NCI-H1105 treated with DMSO at 0.1 percent for 48 hours (cell line): ENCODE measurements around the gene FOXR2.

Experiments used
- DNase-seq: peaks from one replicate; lab custom pipeline; 2025; lab: John Stamatoyannopoulos, UW

Gene FOXR2, protein sequence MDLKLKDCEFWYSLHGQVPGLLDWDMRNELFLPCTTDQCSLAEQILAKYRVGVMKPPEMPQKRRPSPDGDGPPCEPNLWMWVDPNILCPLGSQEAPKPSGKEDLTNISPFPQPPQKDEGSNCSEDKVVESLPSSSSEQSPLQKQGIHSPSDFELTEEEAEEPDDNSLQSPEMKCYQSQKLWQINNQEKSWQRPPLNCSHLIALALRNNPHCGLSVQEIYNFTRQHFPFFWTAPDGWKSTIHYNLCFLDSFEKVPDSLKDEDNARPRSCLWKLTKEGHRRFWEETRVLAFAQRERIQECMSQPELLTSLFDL

DNA sequence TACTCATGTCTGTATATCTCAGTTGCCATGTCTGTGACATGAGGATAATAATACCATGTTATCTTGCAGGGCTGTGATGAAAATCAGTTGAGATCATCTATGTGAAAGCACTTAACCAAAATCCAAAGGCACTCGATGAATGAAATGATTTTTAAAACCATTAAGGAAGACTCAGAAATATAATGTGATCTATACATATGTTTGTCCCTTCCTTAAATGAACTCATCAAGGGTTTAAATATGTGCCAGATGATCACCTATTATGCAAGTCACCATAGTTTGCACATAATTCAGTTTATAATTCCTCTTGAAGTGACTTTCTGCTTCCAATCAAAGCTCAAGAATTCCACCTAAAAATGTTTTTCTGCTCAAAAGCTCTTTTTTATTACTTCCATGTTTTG lies at the start of gene FOXR2:
Gene FOXR2 (plus strand): TSS at position 301 of the 400 bp plus-strand sequence. CDS start 312 bp downstream, outside the sequence.
- no peak for DNase-seq

DNA sequence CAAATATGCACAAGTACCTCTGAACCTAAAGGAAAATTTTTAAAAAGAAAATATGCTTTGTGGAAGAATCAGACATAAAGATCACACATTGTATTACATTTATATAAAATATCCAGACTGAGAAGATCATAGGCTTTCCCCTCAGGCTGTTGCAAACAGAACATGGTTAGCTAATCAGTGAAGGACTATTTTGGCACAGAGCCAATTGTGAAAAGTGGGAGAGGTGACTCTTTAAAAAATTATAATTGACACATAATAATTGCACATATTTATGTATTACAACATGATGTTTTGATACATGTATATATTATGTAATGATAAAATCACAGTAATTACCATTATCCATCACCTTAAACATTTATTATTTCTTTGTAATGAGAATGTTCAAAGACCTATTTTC lies 44.1 kb upstream of the FOXR2 start:
- no peak for DNase-seq

DNA sequence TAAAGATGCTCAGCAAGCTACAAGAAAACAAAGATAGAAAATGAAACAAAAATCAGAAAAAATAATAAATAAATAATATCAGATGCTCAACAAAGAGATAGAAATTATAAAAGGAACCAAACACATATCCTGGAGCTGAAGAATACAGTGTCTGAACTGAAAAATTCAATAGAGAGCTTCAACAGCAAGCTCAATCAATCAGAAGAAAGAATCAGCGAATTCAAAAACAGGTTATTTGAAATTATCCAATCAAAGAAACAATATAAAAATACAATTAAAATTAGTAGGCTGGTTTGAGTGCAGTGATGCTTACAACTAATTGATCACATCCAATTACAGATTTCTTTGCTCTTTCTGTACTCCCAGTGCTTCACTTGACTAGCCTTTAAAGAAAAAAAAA lies 40.8 kb upstream of the FOXR2 start:
- DNase-seq: no peak

DNA sequence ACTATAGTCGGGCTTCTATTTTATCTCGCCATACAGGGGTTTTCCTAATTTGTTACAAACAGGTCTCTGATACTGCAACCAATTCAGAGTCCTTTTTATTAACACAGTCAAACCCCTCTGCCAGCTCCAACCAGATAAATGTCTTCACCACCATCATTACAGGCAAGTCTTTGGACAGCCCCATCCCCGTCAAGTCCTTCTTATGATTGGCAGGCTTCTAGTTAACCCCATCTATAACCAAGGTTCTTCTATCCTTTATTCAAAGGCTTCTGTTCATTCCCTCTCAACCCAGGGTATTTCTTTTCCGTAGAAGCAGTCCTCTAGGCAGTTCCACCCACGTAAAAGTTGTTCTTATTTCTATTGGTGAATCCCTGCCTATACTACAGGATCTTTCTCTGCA lies 29.9 kb upstream of the FOXR2 start:
- DNase-seq: no peak

DNA sequence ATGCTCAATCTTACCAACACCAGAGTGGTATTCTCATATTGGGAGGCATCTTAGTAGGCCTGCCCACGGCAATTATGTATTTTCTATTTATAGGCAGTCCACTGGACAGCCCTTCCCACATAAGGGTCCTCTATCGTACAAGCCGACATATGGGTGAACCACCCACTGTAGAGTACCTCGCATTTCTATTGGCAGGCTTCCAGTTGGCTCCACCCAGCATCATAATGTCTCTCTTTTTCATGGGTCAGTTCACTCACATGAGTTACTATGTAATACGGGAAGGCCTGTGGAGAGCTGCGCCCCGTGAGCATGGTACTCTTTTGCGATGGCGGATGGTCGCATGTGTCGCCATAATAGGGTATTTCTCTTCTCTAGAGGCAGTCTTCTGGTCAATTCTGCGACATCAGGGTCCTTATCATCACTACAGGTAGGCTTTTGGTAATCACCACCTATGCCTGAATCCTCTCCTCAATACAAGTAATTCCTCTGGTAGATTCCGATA lies 29.4 kb upstream of the FOXR2 start:
- DNase-seq: no peak

DNA sequence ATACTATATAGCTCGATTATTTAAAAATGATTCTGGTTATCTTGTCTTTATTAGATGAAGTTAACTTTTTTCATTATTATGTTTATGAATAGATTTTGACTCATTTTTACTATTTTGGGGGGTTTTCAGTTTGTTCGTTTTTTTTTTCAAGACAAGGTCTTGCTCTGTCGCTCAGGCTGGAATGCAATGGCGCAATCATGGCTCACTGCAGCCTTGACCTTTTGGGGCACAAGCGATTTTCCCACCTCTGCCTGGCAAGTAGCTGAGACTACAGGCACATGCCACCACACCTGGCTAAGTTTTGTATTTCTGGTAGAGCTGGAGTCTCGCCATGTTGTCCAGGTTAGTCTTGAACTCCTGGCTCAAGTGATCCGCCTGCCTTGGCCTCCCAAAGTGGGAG lies 24.9 kb upstream of the FOXR2 start:
- no peak for DNase-seq

DNA sequence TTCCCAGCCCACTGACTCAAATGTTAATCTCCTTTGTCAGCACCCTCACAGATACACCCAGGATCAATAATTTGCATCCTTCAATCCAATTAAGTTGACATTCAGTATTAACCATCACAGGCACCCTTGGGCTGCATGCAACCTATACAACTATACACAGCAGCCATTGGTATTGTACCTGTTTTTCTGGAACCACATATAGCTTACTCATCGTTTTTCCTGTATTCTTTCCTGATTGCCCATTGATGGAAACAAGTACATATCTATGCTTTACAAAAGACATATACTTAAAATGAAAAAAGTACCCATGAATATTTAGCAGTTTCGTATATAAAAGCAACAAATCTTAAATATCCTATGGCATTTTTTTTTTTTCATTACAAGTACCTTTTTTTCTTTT lies 3.7 kb upstream of the FOXR2 start:
- no peak for DNase-seq

DNA sequence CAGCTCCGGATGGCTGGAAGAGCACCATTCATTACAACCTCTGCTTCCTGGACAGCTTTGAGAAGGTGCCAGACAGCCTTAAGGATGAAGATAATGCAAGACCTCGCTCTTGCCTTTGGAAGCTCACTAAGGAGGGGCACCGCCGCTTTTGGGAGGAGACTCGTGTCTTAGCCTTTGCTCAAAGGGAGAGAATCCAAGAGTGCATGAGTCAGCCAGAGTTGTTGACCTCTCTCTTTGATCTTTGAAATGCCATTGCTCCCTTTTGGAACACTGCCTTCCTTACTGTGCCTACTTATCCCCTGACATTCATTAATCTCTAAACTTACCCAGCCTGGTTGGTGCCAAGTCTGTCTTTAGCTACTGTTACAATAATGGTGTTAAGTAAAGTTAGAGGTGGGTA lies 1.2 kb downstream of the FOXR2 start:
- no peak for DNase-seq

DNA sequence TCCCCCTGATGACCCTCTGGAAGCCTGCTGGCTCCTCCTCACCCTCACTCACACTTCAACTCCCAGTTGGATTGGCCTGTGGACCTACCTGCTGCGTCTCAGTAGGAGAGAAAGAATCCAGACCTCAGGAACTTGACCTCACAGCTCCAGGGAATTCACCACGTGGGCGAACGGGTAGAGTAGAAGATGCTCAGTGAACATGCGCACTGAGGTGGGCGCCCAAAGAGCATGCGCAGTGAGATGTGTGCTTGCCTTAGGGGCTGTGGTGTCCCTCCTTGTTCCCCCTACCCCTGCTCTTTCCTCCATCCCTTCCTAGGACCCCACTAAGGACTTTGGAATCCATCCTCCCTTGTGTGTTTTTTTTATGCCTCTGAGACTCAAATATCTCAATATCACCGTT lies 12.9 kb downstream of the FOXR2 start:
- no peak for DNase-seq

DNA sequence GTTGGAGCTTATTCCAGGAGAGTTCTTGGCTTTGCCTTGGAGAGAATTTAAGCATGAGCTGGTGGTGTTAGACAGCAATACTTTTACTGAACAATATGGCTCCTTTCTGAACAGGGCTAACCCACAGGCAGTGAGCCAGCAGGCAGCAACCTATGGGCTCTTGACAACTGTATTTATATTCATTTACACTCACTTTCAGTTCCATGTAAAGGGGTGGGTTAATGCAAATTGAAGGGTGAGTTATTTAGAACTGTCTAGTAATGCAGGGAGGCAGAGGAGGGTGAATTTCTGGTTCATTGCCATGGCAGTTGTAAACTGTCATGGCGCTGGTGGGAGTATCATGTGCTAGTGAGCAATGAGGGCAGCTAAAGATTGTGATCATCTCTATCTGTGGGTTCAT lies 15.7 kb downstream of the FOXR2 start:
- no peak for DNase-seq

DNA sequence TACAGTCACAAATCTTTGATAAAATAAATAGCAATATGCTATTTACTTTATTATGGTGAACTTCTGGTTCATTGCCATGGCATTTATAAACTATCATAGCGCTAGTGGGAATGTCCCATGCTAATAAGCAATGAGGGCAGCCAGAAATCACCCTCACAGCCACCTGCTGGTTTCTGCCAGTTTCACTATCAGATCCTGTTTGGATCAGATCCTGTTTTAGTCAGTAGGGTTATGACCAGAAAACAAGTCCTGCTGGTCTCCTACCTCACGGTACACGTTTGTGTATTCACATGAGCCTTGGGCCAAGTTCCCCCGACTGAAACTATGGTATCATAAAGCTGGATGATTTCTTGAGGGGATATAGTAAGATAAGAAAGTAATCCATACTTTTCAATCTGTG lies 17.7 kb downstream of the FOXR2 start:
- no peak for DNase-seq

DNA sequence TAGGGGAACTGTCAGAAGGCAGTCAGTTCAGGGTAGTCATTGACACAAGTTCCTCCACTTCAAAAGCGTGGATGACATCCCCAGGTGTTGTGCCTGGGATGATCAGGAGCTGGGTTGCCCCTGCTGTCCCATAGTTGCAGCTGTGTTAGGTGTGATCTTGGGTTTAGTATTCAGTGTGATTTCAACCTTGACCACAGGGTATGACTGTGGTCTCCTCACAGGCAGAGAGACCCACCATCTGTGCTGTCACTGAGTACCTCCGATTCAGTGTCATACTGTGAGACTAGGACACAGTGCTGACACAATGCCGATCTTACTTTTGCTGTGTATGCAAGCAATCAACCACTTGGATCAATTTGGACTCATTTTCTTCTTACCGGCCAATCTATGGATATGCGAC lies 25.2 kb downstream of the FOXR2 start:
- no peak for DNase-seq

DNA sequence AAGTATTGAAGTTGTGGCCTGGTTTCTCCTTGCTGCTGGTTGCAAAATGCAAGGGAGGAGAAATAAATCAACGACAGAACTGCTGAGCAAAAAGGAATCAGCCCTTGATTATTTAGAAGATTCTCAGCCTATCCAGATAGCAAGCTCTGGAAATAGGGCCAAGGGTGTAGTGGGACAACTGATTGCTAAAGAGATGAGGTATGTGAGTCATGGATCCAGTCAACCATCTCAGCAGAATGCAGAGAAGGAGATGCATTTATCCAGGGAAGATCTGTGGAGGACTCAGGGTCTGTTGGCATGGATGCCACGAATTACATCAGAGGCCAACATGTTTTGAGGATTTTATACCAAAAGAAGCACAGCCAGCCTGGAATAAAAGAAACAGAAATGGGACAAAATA lies 36.7 kb downstream of the FOXR2 start:
- no peak for DNase-seq

DNA sequence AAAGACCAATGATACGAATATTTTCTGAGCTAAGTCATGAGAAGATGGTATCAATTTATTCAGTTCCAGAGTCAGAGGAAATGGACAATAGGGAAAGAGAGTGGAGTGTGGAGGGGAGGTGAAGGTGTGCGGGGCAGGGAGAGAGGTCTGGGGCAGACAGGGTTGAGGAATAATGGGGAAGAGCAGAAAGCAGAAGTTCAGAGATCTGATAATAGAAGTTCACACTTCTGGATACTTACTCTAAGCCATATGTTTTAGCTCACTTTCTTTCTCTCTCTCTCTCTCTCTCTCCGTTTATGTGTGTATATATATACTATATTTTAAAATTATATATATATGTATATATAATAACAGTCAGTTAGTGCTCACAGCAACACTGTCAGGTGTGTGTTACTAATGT lies 40.4 kb downstream of the FOXR2 start:
- DNase-seq: no peak

DNA sequence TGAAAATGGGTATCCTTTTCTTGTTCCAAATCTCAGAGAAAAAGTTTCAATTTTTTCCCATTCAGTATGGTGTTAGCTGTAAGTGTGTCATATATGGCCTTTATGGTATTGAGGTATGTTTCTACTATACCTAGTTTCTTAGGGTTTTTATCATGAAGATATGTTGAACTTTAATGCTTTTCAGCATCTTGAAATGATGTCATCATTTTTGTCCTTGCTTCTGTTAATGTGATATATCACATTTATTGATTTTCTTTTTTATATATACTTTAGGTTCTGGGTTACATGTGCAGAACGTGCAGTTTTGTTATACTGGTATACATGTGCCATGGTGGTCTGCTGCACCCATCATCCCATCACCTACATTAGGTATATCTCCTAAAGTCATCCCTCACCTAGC lies 44.9 kb downstream of the FOXR2 start:
- no peak for DNase-seq
